HEK293T (cell line): ENCODE results near the gene FRMD1.

Experiments
- ARNT ChIP-seq: fragments of 450-650 bp; IDR thresholded peaks from 2 replicates; pipeline ENCODE4 v1.6.1; 2017; ENCODE audit warnings: mild to moderate bottlenecking
- FOXM1 ChIP-seq: fragments of 450-650 bp; IDR thresholded peaks from 2 replicates; pipeline ENCODE4 v1.6.1; 2017; ENCODE audit warnings: mild to moderate bottlenecking, borderline replicate concordance
- NFRKB ChIP-seq: fragments of 450-650 bp; IDR thresholded peaks from 2 replicates; pipeline ENCODE4 v1.6.1; 2016; ENCODE audit warnings: mild to moderate bottlenecking, moderate library complexity
- PKNOX1 ChIP-seq: fragments of 450-650 bp; IDR thresholded peaks from 2 replicates; pipeline ENCODE4 v1.6.1; 2016
- SP1 ChIP-seq: fragments of 450-650 bp; IDR thresholded peaks from 2 replicates; pipeline ENCODE4 v1.6.1; 2017
- SUZ12 ChIP-seq: fragments of 450-650 bp; IDR thresholded peaks from 2 replicates; pipeline ENCODE4 v1.6.1; 2016; ENCODE audit warnings: mild to moderate bottlenecking
- TARDBP ChIP-seq: fragments of 450-650 bp; IDR thresholded peaks from 2 replicates; pipeline ENCODE4 v1.6.1; 2016
- ZNF384 ChIP-seq: fragments of 450-650 bp; IDR thresholded peaks from 2 replicates; pipeline ENCODE4 v1.6.1; 2016

- no peak for TF ChIP-seq TARDBP
- no peak for TF ChIP-seq ZNF384
- TF ChIP-seq SP1, result no peak
- no peak for TF ChIP-seq NFRKB
- TF ChIP-seq SUZ12, result no peak
- no peak for TF ChIP-seq PKNOX1
- TF ChIP-seq FOXM1, result no peak
- no peak for TF ChIP-seq ARNT
These were observed 37.5 kb upstream of the FRMD1 start for GRCh38 chr6:168116438-168116974.
